GM10266 (cell line): ENCODE results near the gene MTA3.

Experiments
- DNase-seq: peaks from one replicate; pipeline ENCODE4 v3.0.0; 2012; ENCODE audit errors: extremely low spot score
- TF ChIP-seq, protein P1 (sequence below): IDR thresholded peaks from 2 replicates; pipeline ENCODE4 v1.5.1; 2012; ENCODE audit warnings: mild to moderate bottlenecking, low read depth; ENCODE audit not compliant: control insufficient read depth, insufficient read depth; ENCODE audit errors: missing control alignments

Gene MTA3

DNA sequence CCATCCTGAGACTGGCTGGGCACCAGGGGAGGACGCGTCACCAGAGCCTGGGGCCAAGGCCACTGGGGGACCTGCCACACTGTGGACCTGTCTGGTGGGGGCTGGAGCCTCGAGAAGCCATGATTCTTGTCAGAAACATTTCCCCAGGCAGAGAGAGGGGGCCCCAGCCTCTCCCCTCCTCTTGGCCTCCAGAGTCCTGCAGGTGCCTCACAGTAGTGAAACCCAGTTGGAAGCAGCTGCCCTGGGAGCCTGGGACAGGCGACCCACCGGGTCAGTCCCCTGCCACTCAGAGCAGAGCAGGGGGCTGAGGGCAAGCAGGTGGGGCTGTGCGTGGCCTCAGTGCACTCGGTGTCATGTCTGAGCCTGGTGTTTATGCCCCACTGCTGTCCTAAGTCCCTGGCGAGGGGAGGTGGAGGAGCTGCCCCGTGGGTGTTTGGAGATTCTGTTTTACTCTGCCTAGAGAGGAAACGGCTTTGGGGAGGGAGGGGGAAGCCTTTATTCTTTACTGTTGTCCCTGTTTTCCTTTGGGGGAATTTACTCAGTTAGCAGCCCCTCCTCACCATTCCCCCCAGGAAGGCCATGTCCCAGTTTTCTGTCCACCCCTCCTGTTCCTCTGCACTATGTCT lies 187.8 kb downstream of the MTA3 start:
- TF ChIP-seq, protein P1, sequence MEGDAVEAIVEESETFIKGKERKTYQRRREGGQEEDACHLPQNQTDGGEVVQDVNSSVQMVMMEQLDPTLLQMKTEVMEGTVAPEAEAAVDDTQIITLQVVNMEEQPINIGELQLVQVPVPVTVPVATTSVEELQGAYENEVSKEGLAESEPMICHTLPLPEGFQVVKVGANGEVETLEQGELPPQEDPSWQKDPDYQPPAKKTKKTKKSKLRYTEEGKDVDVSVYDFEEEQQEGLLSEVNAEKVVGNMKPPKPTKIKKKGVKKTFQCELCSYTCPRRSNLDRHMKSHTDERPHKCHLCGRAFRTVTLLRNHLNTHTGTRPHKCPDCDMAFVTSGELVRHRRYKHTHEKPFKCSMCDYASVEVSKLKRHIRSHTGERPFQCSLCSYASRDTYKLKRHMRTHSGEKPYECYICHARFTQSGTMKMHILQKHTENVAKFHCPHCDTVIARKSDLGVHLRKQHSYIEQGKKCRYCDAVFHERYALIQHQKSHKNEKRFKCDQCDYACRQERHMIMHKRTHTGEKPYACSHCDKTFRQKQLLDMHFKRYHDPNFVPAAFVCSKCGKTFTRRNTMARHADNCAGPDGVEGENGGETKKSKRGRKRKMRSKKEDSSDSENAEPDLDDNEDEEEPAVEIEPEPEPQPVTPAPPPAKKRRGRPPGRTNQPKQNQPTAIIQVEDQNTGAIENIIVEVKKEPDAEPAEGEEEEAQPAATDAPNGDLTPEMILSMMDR: no peak
- DNase-seq: no peak

DNA sequence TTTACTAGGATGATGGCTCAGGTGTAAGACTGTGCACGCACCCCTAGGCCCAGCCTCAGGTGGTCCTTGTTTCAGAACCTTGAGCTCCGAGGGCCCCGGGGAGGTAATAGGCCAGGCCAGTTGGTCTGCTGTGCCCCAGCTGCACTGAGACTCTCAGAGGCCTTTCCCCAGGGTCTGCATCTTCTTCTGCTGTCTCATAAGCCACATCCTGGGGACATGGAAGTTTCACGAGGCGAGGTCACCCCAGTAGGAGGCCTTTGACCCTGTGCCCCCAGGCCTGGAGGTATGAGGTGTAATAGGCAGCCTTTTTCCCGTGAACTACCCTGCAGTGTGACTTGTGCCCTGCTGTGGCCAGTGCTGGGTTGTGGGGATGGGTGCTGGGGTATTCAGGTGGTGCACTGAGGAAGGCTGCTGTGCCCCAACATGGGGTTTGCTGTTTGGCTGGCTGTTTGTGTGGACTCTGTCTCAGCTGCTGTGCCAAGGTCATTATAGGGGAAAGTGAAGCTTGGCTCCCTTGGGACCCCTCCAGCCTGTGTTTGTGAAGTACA lies 188.6 kb downstream of the MTA3 start:
- no peak for DNase-seq
- TF ChIP-seq, protein P1: no peak

DNA sequence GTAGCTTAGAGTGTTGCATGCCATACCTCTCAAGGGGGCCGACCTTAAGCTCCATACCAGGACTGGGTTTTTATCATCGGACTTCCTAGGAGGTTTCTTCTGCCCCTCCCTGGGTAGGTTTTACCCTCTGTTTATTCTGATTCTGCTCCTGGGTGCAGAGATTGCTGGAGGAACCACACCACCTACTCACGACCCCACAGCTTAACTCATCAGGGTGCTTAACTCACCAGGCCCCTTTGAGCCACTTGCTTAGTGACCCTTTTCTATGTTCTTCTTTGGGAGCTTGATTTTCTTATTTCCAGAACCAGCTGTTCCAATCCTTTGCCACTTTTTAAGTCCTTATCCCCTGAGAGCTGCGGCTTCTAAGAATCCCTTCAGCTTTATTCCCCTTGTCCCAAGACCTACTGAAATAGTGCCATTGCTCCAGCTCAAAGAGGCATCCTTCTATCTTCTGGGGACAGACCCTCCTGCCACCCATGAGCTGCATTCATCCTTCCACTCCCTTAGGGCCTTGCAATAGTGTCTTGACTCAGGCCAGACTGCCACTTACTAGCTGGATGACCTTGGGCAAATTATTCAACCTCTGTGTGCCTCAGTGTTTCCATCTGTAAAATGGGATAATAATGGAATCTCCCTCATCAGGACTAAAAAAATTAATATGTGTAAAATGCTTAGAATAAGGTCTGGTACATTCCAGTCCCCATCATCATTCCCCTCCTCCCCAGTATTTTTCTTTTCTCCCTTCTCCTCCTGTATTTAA lies 189.7 kb downstream of the MTA3 start:
- TF ChIP-seq, protein P1: no peak
- DNase-seq: no peak

DNA sequence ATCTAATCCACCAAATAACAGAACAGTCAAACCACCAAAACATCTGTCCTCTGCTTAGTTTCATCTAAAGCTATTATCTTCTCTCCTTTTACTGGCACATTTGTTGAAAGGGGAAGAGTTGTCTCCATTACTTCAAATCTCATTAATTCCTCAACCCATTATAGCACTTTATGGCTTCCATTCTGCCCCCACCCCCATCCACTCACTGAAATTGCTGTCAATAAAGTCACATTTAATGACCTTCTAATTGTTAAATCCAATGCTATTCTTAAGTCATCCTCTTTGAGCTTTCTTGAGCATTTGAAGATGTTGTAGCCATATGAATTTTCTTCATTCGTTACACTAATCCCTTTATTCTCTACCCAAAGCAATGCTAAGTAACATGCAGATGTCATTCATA lies 190.3 kb downstream of the MTA3 start:
- DNase-seq: no peak
- TF ChIP-seq, protein P1: no peak

DNA sequence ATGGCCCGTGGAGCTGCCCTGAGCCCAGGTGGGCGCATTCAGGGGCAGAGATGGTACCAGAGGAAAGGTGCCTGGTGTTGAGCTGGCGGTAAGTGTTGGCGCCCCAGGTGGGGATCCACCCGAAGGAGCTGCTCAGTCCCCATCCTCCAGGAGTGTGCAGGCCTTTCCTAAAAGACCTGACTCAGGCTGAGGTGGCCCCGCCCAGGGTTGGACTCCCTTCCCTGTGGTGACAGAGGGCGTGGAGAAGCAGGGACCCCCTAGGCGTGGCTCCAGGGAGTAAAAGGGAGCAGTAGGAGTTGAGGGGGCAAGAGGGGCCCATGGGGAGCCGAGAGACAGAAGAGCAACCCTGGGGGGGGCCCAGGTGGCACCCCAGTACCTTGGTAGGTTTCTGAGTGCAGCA lies 193.1 kb downstream of the MTA3 start:
- no peak for DNase-seq
- TF ChIP-seq, protein P1: no peak

DNA sequence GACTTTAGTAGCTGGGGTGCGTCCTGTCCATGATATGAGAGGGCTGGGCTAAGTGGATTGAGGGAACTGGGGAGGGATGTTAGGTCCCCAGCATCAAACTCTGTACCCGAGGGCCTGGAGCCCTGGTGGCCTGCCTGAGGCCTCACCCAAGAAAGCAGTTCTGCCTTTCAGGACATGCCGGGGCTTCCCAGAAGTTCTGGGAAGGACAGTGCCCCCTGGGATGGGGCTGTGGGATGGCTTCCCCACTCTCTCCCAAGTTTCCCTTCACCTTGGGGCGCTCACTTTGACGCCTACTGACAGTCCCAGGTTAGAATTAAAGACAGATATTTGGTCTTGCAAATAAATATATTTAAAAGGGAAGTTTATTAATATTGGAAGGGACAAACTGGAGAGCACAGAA lies 193.7 kb downstream of the MTA3 start:
- TF ChIP-seq, protein P1: no peak
- no peak for DNase-seq

DNA sequence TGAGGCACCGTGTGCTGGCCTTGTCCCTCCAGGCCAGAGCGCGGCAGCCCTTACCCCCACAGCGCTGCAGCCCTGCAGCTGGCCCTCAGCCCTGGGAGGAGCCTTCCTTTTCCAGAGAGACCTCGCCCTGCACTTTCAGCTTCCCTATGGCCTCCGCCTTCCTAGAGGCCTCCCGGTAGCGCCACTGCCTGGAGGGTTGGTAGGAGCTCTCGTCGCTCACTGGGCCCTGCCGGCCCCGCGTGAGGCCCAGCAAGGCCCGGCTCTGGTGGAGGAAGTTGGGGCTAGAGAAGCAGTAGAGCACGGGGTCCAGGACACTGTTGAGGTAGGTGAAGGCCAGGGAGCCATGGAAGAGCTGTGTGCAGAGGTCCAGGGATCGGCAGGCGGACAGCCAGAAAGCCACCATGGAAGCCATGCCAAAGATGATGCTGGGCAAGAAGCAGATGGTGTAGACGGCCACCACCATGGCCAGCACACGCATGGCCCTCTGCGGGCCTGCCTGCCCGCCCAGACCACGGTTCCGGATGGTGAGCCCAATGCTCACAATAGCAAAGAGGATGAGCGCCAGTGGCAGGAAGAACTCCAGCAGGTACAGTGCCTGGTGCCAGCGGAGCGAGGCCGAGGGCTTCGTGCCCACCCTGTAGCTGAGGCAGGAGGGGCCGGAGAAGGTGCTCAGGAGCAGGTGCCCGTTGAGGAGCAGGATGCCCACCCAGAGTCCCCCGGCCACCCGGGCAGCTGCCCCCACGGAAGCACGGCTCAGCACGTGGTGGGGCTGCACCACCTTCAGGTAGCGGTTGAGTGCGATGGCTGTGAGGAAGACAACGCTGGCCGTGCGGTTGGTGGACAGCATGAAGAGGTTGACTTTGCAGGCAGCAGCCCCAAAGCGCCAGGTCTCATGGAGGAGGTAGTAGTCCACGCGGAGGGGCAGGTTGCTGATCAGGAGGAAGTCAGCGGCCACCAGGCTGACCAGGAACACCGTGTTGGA lies 194.7 kb downstream of the MTA3 start:
- TF ChIP-seq, protein P1: no peak
- DNase-seq: no peak
